Endodermal cell (in vitro differentiated cells): Measurements from ENCODE around the gene CDH23. TPM values are rescaled to one million over a fixed set of nuclear protein-coding genes. Genes with fewer than 3 reads are reported as not detected.

Source experiments
- DNase-seq: peaks from one replicate; pipeline ENCODE4 v3.0.0-alpha.2; 2017
- H3K27ac ChIP-seq: 2 replicates; pipeline ENCODE4 v1.5.1; 2013; ENCODE audit warnings: mild to moderate bottlenecking, low read depth, low read length, moderate library complexity
- H3K27me3 ChIP-seq: 2 replicates; pipeline ENCODE4 v1.6.1; 2013; ENCODE audit warnings: mild to moderate bottlenecking, low read length, moderate library complexity; ENCODE audit not compliant: insufficient read depth, control insufficient read depth, poor library complexity, severe bottlenecking
- H3K36me3 ChIP-seq: 2 replicates; pipeline ENCODE4 v1.7.0; 2013; ENCODE audit warnings: mild to moderate bottlenecking, low read length, moderate library complexity; ENCODE audit not compliant: control insufficient read depth, insufficient read depth
- H3K4me1 ChIP-seq: one replicate; pipeline ENCODE4 v1.7.0; 2013; ENCODE audit warnings: low read length; ENCODE audit not compliant: control insufficient read depth, insufficient read depth
- H3K4me3 ChIP-seq: 2 replicates; pipeline ENCODE4 v1.5.1; 2013; ENCODE audit warnings: mild to moderate bottlenecking, low read length, moderate library complexity
- H3K9ac ChIP-seq: 2 replicates; pipeline ENCODE4 v1.6.1; 2013; ENCODE audit warnings: mild to moderate bottlenecking, low read length, moderate library complexity; ENCODE audit not compliant: poor library complexity, severe bottlenecking; ENCODE audit errors: extremely low read depth
- H3K9me3 ChIP-seq: 2 replicates; pipeline ENCODE4 v1.6.1; 2013; ENCODE audit warnings: mild to moderate bottlenecking, low read length, moderate library complexity; ENCODE audit not compliant: control insufficient read depth
- H3K27ac Mint-ChIP-seq: 2 replicates; pipeline ENCODE4 v1.8.0; 2020; ENCODE audit warnings: mixed read lengths
- H3K27me3 Mint-ChIP-seq: 2 replicates; pipeline ENCODE4 v1.8.0; 2021; ENCODE audit warnings: mild to moderate bottlenecking, mixed read lengths; ENCODE audit not compliant: insufficient read depth
- H3K36me3 Mint-ChIP-seq: 2 replicates; pipeline ENCODE4 v1.8.0; 2020; ENCODE audit warnings: low read depth, mixed read lengths
- H3K4me1 Mint-ChIP-seq: 2 replicates; pipeline ENCODE4 v1.8.0; 2020; ENCODE audit warnings: mixed read lengths
- H3K4me3 Mint-ChIP-seq: 2 replicates; pipeline ENCODE4 v1.8.0; 2020; ENCODE audit warnings: mild to moderate bottlenecking, moderate library complexity, mixed read lengths
- H3K9me3 Mint-ChIP-seq: 2 replicates; pipeline ENCODE4 v1.8.0; 2020; ENCODE audit warnings: mild to moderate bottlenecking, mixed read lengths
- WGBS, 2 experiments: methylation state at CpG; one replicate each; pipeline versions ENCODE4 v1.1.5 to v1.1.7; 2013; ENCODE audit warnings: missing lambda C conversion rate in 2 of 2, mixed read lengths in 1 of 2; ENCODE audit not compliant: insufficient coverage in 1 of 2, insufficient read length in 1 of 2; 5-methylcytosine and 5-hydroxymethylcytosine counted together
- total RNA-seq, 2 donors: library from RNA; stranded (reverse); fragmentation: NEBNext Ultra II Directional in 1 of 2; extraction: Animal tissue kit (Norgen Biotek cat#: 25700) in 1 of 2; gene quantifications; 2 replicates in 1 of 2; 3 replicates in 1 of 2; pipeline ENCODE4 v1.2.1, GENCODE V29; 2021
- TF ChIP-seq, protein P1 (sequence below): fragments of 200-600 bp; sonication (generic); conservative IDR thresholded peaks from 2 replicates; pipeline ENCODE4 v1.5.0; 2021; ENCODE audit warnings: antibody characterized with exemption, mild to moderate bottlenecking

Gene CDH23
- total RNA-seq, 2 donors from 2014 or later = 2.1 to 4.2 TPM

DNA sequence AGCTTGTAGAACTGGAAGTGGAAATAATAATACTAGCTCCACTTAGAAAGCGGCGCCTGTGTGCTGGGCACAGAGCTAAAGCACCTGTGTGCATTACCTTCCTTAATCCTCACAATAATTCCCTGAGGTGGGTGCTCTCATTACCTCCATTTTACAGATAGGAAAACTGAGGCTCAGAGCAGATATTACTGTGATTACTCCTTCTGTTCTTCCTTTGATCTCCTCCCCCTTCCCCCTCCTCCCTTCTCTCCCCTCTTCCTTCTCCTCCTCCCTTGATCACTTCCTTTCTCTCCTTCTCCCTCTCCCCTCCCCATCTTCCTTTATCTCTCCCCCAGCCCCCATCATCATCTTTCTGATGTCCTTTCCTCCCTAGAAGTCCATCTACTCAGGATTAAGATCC lies 267.9 kb downstream of the CDH23 start:
- Histone ChIP-seq H3K4me3 (no peak overlapping the region), H3K27me3 (no peaks in the 10 kb centered on the region), H3K9me3 (no peaks in the 10 kb centered on the region), H3K4me1 (peaks cover 1% of the 10 kb centered on the region), H3K27ac (no peak overlapping the region), H3K9ac (no peak overlapping the region), H3K36me3 (no peaks in the 10 kb centered on the region)
- Mint-ChIP-seq H3K4me1 (peaks cover 47% of the 10 kb centered on the region), H3K27me3 (peaks cover 2% of the 10 kb centered on the region), H3K36me3 (no peaks in the 10 kb centered on the region), H3K4me3 (no peak overlapping the region), H3K9me3 (peaks cover 1% of the 10 kb centered on the region), H3K27ac (no peak overlapping the region)
- DNase-seq = no peak
- 94 to 96% methylated on average over 2 of the region's 2 CpGs for WGBS, 2 experiments
- TF ChIP-seq, protein P1, sequence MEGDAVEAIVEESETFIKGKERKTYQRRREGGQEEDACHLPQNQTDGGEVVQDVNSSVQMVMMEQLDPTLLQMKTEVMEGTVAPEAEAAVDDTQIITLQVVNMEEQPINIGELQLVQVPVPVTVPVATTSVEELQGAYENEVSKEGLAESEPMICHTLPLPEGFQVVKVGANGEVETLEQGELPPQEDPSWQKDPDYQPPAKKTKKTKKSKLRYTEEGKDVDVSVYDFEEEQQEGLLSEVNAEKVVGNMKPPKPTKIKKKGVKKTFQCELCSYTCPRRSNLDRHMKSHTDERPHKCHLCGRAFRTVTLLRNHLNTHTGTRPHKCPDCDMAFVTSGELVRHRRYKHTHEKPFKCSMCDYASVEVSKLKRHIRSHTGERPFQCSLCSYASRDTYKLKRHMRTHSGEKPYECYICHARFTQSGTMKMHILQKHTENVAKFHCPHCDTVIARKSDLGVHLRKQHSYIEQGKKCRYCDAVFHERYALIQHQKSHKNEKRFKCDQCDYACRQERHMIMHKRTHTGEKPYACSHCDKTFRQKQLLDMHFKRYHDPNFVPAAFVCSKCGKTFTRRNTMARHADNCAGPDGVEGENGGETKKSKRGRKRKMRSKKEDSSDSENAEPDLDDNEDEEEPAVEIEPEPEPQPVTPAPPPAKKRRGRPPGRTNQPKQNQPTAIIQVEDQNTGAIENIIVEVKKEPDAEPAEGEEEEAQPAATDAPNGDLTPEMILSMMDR = no peak

DNA sequence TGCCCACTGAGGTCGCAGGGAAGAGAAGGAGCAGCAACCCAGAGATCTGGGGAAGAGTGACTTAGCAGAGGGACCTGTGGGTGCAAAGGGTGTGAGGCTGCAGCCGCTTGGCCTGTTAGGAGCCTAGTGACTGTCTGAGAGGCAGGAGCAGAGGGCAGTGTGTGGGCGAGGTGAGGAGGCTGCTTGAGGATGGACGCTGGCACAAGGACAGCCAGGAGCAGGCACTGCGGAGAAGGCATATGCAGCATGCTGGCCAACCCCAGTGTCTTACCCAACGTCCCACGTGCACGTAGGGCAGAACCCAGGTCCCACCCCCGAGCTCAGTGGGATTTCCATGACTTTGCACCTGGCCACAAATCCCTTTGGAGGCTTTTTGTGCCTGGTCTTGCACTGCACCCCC lies 268.7 kb downstream of the CDH23 start:
- no peaks in the 10 kb centered on the region for H3K36me3 ChIP-seq
- DNase-seq = no peak
- Mint-ChIP-seq H3K4me1 (peaks cover 40% of the 10 kb centered on the region), H3K27me3 (peaks cover 2% of the 10 kb centered on the region), H3K9me3 (no peaks in the 10 kb centered on the region), H3K4me3 (no peak overlapping the region), H3K27ac (no peak overlapping the region), H3K36me3 (no peaks in the 10 kb centered on the region)
- no peaks in the 10 kb centered on the region for H3K27me3 ChIP-seq
- TF ChIP-seq, protein P1 = no peak
- H3K27ac ChIP-seq = no peak overlapping the region
- H3K4me3 ChIP-seq = no peak overlapping the region
- no peak overlapping the region for H3K9ac ChIP-seq
- 69 to 76% methylated on average over 9 of the region's 9 CpGs for WGBS, 2 experiments
- H3K4me1 ChIP-seq = no peaks in the 10 kb centered on the region
- no peaks in the 10 kb centered on the region for H3K9me3 ChIP-seq

DNA sequence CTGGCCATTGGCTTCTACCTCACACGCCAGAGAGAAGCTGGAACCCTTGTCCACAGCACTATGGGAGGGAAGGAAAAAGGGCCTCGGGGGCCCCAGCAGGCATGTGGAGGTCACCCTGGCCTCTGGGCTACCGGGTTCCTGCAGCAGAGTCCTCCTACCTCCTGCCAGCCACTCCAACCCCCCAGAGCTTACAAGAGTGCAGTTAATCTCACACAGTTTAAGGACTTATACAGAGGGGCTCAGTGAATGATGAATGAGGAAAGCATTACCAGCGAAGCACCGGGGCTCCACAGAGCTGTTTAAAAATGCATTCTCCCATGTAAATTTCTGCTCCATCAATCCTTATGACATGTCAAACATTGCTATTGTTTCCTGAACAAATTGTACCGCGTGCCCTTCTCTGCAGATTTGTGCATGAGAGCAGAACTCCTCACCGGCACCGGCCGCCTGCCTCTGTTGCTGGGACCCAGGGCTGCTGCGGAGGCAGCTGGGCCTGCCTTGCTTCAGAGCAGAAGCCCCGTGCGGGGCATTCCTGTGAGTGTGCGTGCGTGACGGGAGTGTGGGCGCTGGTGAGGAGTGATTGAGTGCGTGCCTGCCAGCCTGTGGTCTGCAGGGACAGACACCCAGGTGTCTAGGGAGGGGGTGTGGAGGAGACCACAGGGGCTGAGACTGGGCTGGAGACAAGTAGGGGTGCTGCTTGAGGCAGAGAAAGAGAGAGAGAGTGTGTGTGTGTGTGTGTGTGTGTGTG lies 270.1 kb downstream of the CDH23 start:
- Mint-ChIP-seq H3K9me3 (no peaks in the 10 kb centered on the region), H3K27me3 (peaks cover 2% of the 10 kb centered on the region), H3K4me1 (peaks cover 33% of the 10 kb centered on the region), H3K36me3 (no peaks in the 10 kb centered on the region), H3K4me3 (no peak overlapping the region), H3K27ac (no peak overlapping the region)
- Histone ChIP-seq H3K4me3 (no peak overlapping the region), H3K4me1 (no peaks in the 10 kb centered on the region), H3K36me3 (no peaks in the 10 kb centered on the region), H3K9me3 (no peaks in the 10 kb centered on the region), H3K27me3 (no peaks in the 10 kb centered on the region), H3K9ac (no peak overlapping the region), H3K27ac (peak overlapping the region; percentile 64)
- 75 to 88% methylated on average over 7 to 18 of the region's 18 CpGs for WGBS, 2 experiments
- TF ChIP-seq, protein P1 = no peak
- no peak for DNase-seq
